Panc1 (cell line): ENCODE data around the gene SIRT5. TPM values are rescaled to one million over a fixed set of nuclear protein-coding genes. Genes with fewer than 3 reads are reported as not detected.

Source experiments
- ATAC-seq: fragments of 200-7000 bp; cut with Tn5 transposase; 2 replicates; pipeline ENCODE4 v1.9.1; 2020; ENCODE audit warnings: mild to moderate bottlenecking, moderate library complexity
- BruUV-seq: library from RNA; stranded (reverse); fragments of 400-500 nt; replicated peaks from 2 replicates; lab custom pipeline; 2021; lab: Mats Ljungman, UMichigan
- CTCF ChIA-PET: fragments of 300-600 bp; sonication (Branson Sonifier 250); formaldehyde crosslinking; loops from one replicate; lab custom pipeline; 2022; ENCODE audit warnings: antibody characterized with exemption; lab: Charles Lee
- POLR2A ChIA-PET: fragments of 300-600 bp; sonication (Branson Sonifier 250); formaldehyde crosslinking; loops from one replicate; lab custom pipeline; 2022; ENCODE audit warnings: antibody characterized with exemption; lab: Charles Lee
- DNase-seq: peaks from one replicate; pipeline ENCODE4 v3.0.0-alpha.2; 2010; ENCODE audit warnings: low read depth, low spot score
- H3K27ac ChIP-seq: 2 replicates; pipeline ENCODE4 v1.5.1; 2011; ENCODE audit warnings: mild to moderate bottlenecking, low read length, inconsistent platforms
- H3K27me3 ChIP-seq: fragments of 200-500 bp; sonication (Bioruptor generic); 2 replicates; pipeline ENCODE4 v1.6.0; 2014; ENCODE audit warnings: low read length, inconsistent platforms; ENCODE audit not compliant: control insufficient read depth, insufficient read depth
- H3K36me3 ChIP-seq: fragments of 200-500 bp; sonication (Bioruptor generic); 2 replicates; pipeline ENCODE4 v1.5.1; 2014; ENCODE audit warnings: inconsistent platforms, mild to moderate bottlenecking, low read length, moderate library complexity; ENCODE audit not compliant: control insufficient read depth, insufficient read depth
- H3K4me1 ChIP-seq: 2 replicates; pipeline ENCODE4 v1.5.1; 2011; ENCODE audit warnings: inconsistent platforms, mild to moderate bottlenecking, low read length, moderate library complexity; ENCODE audit not compliant: control insufficient read depth, insufficient read depth
- H3K4me3 ChIP-seq, 2 experiments: 2 replicates each; pipeline ENCODE4 v1.5.1; 2011 to 2012; ENCODE audit warnings: low read depth in 2 of 2, low read length in 2 of 2, mild to moderate bottlenecking in 2 of 2, inconsistent platforms in 1 of 2, moderate library complexity in 1 of 2
- H3K9me3 ChIP-seq: fragments of 200-500 bp; sonication (Bioruptor generic); 2 replicates; pipeline ENCODE4 v1.5.1; 2014; ENCODE audit warnings: low read depth, mild to moderate bottlenecking, inconsistent platforms, low read length, moderate library complexity; ENCODE audit not compliant: control insufficient read depth, insufficient read depth
- POLR2AphosphoS5 ChIP-seq: IDR thresholded peaks from 2 replicates; pipeline ENCODE4 v1.6.1; 2012; ENCODE audit warnings: mild to moderate bottlenecking, low read depth, low read length, moderate library complexity
- SIN3A ChIP-seq: IDR thresholded peaks from 2 replicates; pipeline ENCODE4 v1.6.1; 2012; ENCODE audit warnings: low read depth, mild to moderate bottlenecking, low read length, moderate library complexity, borderline replicate concordance; ENCODE audit not compliant: insufficient read depth
- TCF7L2 ChIP-seq: IDR thresholded peaks from 2 replicates; pipeline ENCODE4 v1.6.1; 2011; ENCODE audit warnings: mild to moderate bottlenecking, low read depth, low read length, inconsistent platforms
- in situ Hi-C: cut with HindIII; loops from 2 replicates; pipeline ENCODE4 v1.10.0; 2016; ENCODE audit warnings: low sequenced_read_pairs, low pct_unique_long_range_greater_than_20kb
- intact Hi-C: fragments of 100-400 bp; cut with micrococcal nuclease; formaldehyde crosslinking; loops from one replicate; pipeline ENCODE4 v1.10.0; 2022; ENCODE audit not compliant: unreplicated experiment
- total RNA-seq: library from RNA; stranded (reverse); gene quantifications from one replicate; pipeline ENCODE4 v1.2.1, GENCODE V29; 2021; ENCODE audit not compliant: unreplicated experiment
- TF ChIP-seq, protein P1 (sequence below): fragments of 450-650 bp; IDR thresholded peaks from 2 replicates; pipeline ENCODE4 v1.5.1; 2017; ENCODE audit warnings: mild to moderate bottlenecking
- TF ChIP-seq, protein P2 (sequence below), 2 experiments: IDR thresholded peaks; 2 replicates each; pipeline ENCODE4 v1.6.1; 2011 to 2012; ENCODE audit warnings: low read depth in 2 of 2, control low read depth in 1 of 2, low read length in 1 of 2, mild to moderate bottlenecking in 1 of 2, moderate library complexity in 1 of 2; ENCODE audit not compliant: insufficient read depth in 1 of 2

The SIRT5 gene
- total RNA-seq, 1 experiment from 2014 or later, result 11.0 TPM

GRCh38 chr6:13557841-13558240, 16.6 kb upstream of the SIRT5 start:
- BruUV-seq, result no TSS peak
- ATAC-seq (no peak), DNase-seq (no peak)
- Histone ChIP-seq H3K9me3 (no peaks in the 10 kb centered on the region), H3K4me1 (no peaks in the 10 kb centered on the region), H3K27ac (no peak overlapping the region), H3K36me3 (no peaks in the 10 kb centered on the region), H3K27me3 (no peaks in the 10 kb centered on the region), H3K4me3 (no peak overlapping the region)
- ChIA-PET CTCF (no interaction called here), POLR2A (no interaction called here)
- intact Hi-C loops, result no loop called here
- in situ Hi-C loops, result no loop called here
- TF ChIP-seq, protein P1, sequence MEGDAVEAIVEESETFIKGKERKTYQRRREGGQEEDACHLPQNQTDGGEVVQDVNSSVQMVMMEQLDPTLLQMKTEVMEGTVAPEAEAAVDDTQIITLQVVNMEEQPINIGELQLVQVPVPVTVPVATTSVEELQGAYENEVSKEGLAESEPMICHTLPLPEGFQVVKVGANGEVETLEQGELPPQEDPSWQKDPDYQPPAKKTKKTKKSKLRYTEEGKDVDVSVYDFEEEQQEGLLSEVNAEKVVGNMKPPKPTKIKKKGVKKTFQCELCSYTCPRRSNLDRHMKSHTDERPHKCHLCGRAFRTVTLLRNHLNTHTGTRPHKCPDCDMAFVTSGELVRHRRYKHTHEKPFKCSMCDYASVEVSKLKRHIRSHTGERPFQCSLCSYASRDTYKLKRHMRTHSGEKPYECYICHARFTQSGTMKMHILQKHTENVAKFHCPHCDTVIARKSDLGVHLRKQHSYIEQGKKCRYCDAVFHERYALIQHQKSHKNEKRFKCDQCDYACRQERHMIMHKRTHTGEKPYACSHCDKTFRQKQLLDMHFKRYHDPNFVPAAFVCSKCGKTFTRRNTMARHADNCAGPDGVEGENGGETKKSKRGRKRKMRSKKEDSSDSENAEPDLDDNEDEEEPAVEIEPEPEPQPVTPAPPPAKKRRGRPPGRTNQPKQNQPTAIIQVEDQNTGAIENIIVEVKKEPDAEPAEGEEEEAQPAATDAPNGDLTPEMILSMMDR, result no peak
- TF ChIP-seq POLR2AphosphoS5, result no peak
- no peak for TF ChIP-seq TCF7L2
- TF ChIP-seq, protein P2, sequence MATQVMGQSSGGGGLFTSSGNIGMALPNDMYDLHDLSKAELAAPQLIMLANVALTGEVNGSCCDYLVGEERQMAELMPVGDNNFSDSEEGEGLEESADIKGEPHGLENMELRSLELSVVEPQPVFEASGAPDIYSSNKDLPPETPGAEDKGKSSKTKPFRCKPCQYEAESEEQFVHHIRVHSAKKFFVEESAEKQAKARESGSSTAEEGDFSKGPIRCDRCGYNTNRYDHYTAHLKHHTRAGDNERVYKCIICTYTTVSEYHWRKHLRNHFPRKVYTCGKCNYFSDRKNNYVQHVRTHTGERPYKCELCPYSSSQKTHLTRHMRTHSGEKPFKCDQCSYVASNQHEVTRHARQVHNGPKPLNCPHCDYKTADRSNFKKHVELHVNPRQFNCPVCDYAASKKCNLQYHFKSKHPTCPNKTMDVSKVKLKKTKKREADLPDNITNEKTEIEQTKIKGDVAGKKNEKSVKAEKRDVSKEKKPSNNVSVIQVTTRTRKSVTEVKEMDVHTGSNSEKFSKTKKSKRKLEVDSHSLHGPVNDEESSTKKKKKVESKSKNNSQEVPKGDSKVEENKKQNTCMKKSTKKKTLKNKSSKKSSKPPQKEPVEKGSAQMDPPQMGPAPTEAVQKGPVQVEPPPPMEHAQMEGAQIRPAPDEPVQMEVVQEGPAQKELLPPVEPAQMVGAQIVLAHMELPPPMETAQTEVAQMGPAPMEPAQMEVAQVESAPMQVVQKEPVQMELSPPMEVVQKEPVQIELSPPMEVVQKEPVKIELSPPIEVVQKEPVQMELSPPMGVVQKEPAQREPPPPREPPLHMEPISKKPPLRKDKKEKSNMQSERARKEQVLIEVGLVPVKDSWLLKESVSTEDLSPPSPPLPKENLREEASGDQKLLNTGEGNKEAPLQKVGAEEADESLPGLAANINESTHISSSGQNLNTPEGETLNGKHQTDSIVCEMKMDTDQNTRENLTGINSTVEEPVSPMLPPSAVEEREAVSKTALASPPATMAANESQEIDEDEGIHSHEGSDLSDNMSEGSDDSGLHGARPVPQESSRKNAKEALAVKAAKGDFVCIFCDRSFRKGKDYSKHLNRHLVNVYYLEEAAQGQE (IDR thresholded peaks at IDR 0.05; ENCODE audit: insufficient read depth in 1 of 2, low read depth in 2 of 2, low read length in 1 of 2), result no peak
- no peak for TF ChIP-seq SIN3A

DNA sequence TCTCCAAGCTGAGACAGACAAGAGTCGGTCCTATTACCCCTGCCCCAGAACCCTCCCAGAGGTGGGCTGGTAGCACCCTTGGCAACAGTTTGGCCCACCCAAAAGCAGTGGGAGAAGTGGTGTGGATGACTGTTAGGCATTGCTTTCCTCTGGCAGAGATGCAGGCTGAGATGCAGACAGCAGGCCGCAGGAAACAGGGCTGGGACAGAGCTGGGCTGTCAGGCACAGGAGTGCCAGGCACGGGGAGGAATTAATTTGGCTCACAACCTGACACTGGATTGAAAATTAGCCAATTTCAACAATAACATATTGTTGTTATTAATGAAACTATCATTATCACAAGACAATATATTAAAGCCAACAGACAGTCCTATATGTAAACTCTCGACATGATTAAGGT, 15.7 kb upstream of the SIRT5 start:
- in situ Hi-C loops, result no loop called here
- POLR2A ChIA-PET, result no interaction called here
- no peaks in the 10 kb centered on the region; the same call in 1 of the 2 replicates for H3K27me3 ChIP-seq

More for the DNA sequence above, 15.7 kb upstream of the SIRT5 start:
- no TSS peak for BruUV-seq
- Histone ChIP-seq H3K4me3 (no peak overlapping the region), H3K9me3 (no peaks in the 10 kb centered on the region), H3K27ac (no peak overlapping the region), H3K36me3 (no peaks in the 10 kb centered on the region), H3K4me1 (no peaks in the 10 kb centered on the region)
- ATAC-seq, result no peak
- CTCF ChIA-PET, result no interaction called here
- intact Hi-C loops, result no loop called here
- TF ChIP-seq POLR2AphosphoS5, result no peak
- TF ChIP-seq, protein P2 (IDR thresholded peaks at IDR 0.05; ENCODE audit: insufficient read depth in 1 of 2, low read depth in 2 of 2, low read length in 1 of 2), result no peak
- DNase-seq, result no peak
